Smooth muscle cell (in vitro differentiated cells): Measurements from ENCODE around the gene GALK1. TPM values are rescaled to one million over a fixed set of nuclear protein-coding genes. Genes with fewer than 3 reads are reported as not detected.

Experiments used
- DNase-seq: peaks from one replicate; lab custom pipeline; 2025; ENCODE audit not compliant: unreplicated experiment; lab: John Stamatoyannopoulos, UW
- H2AFZ ChIP-seq: fragments of 200-600 bp; sonication (generic); 2 replicates; pipeline ENCODE4 v1.6.0; 2016; ENCODE audit warnings: antibody characterized with exemption, low read depth, mild to moderate bottlenecking
- H3F3A ChIP-seq: fragments of 200-600 bp; sonication (generic); 2 replicates; pipeline ENCODE4 v1.6.0; 2017; ENCODE audit warnings: antibody characterized with exemption, low read depth
- H3K27ac ChIP-seq: fragments of 200-600 bp; sonication (generic); 2 replicates; pipeline ENCODE4 v1.5.1; 2016; ENCODE audit warnings: low read depth, mild to moderate bottlenecking
- H3K27me3 ChIP-seq: fragments of 200-600 bp; sonication (generic); 2 replicates; pipeline ENCODE4 v1.6.1; 2016; ENCODE audit warnings: low read depth, mild to moderate bottlenecking
- H3K36me3 ChIP-seq: fragments of 200-600 bp; sonication (generic); 2 replicates; pipeline ENCODE4 v1.5.1; 2016; ENCODE audit warnings: low read depth
- H3K4me1 ChIP-seq: fragments of 200-600 bp; sonication (generic); 2 replicates; pipeline ENCODE4 v1.5.1; 2016; ENCODE audit warnings: low read depth
- H3K4me2 ChIP-seq: fragments of 200-600 bp; sonication (generic); 2 replicates; pipeline ENCODE4 v1.6.0; 2016; ENCODE audit warnings: mild to moderate bottlenecking
- H3K4me3 ChIP-seq: fragments of 200-600 bp; sonication (generic); 2 replicates; pipeline ENCODE4 v1.5.1; 2016; ENCODE audit warnings: mild to moderate bottlenecking
- H3K79me2 ChIP-seq: fragments of 200-600 bp; sonication (generic); 2 replicates; pipeline ENCODE4 v1.6.0; 2016; ENCODE audit warnings: low read depth, mild to moderate bottlenecking
- H3K9ac ChIP-seq: fragments of 200-600 bp; sonication (generic); 2 replicates; pipeline ENCODE4 v1.6.0; 2016; ENCODE audit warnings: low read depth
- H3K9me3 ChIP-seq: fragments of 200-600 bp; sonication (generic); replicated peaks from 2 replicates; pipeline ENCODE4 v1.5.1; 2016; ENCODE audit warnings: low read depth
- H4K20me1 ChIP-seq: fragments of 200-600 bp; sonication (generic); 2 replicates; pipeline ENCODE4 v1.6.0; 2016; ENCODE audit warnings: low read depth
- CTCF ChIP-seq: fragments of 200-600 bp; sonication (generic); IDR thresholded peaks from 2 replicates; pipeline ENCODE4 v1.5.1; 2017; ENCODE audit warnings: borderline replicate concordance, mild to moderate bottlenecking, antibody characterized with exemption; ENCODE audit not compliant: insufficient read depth, poor library complexity, severe bottlenecking
- WGBS: methylation state at CpG from one replicate; pipeline ENCODE4 v1.1.7; 2016; ENCODE audit warnings: low lambda C conversion rate; 5-methylcytosine and 5-hydroxymethylcytosine counted together
- polyA plus RNA-seq: library from polyadenylated mRNA; unstranded; fragments of >200 nt; fragmentation: Nextera tagmentation; extraction: Ambion mirVana; gene quantifications from 2 replicates; pipeline ENCODE4 v1.2.1, GENCODE V29; 2016
- total RNA-seq: library from RNA; depleted of rRNA; stranded (reverse); fragments of >200 nt; gene quantifications from 2 replicates; pipeline ENCODE4 v1.2.3, GENCODE V29; 2014

Gene GALK1
- total and polyA plus RNA-seq, 2 experiments from 2014 or later: 31.1 to 108 TPM

GRCh38 chr17:75748706-75749105, 16.3 kb downstream of the GALK1 start:
- TF ChIP-seq CTCF: no peak
- no peak overlapping the region for H3K9ac ChIP-seq

GRCh38 chr17:75743625-75744206, 21.3 kb downstream of the GALK1 start:
- H2AFZ ChIP-seq: no peak overlapping the region
- H3K9me3 ChIP-seq: no peaks in the 10 kb centered on the region
- H3K36me3 ChIP-seq: no peaks in the 10 kb centered on the region
- no peaks in the 10 kb centered on the region for H3K4me1 ChIP-seq
- no peak overlapping the region for H3K4me2 ChIP-seq
- DNase-seq: no peak
- 93% methylated on average over 24 of the region's 25 CpGs for WGBS
- no peaks in the 10 kb centered on the region for H3F3A ChIP-seq
- no peak overlapping the region for H3K27ac ChIP-seq
- peaks cover 4% of the 10 kb centered on the region for H4K20me1 ChIP-seq
- no peaks in the 10 kb centered on the region for H3K79me2 ChIP-seq
- no peak for TF ChIP-seq CTCF
- no peak overlapping the region for H3K9ac ChIP-seq
- H3K27me3 ChIP-seq: no peaks in the 10 kb centered on the region
- no peak overlapping the region for H3K4me3 ChIP-seq

More at GRCh38 chr17:75748706-75749105, 16.3 kb downstream of the GALK1 start:
- H3F3A ChIP-seq: no peaks in the 10 kb centered on the region
- peaks cover 3% of the 10 kb centered on the region for H4K20me1 ChIP-seq
- H3K9me3 ChIP-seq: no peaks in the 10 kb centered on the region
- H3K4me1 ChIP-seq: no peaks in the 10 kb centered on the region
- DNase-seq: no peak
- H3K27ac ChIP-seq: no peak overlapping the region
- H3K79me2 ChIP-seq: no peaks in the 10 kb centered on the region
- WGBS: 93% methylated on average over 9 of the region's 9 CpGs
- H3K4me2 ChIP-seq: no peak overlapping the region
- H3K4me3 ChIP-seq: no peak overlapping the region
- H3K36me3 ChIP-seq: no peaks in the 10 kb centered on the region
- H3K27me3 ChIP-seq: no peaks in the 10 kb centered on the region
- no peak overlapping the region for H2AFZ ChIP-seq

GRCh38 chr17:75742337-75742736, 22.7 kb downstream of the GALK1 start:
- Histone ChIP-seq H3K79me2 (no peaks in the 10 kb centered on the region), H3K27ac (no peak overlapping the region), H3F3A (no peaks in the 10 kb centered on the region), H3K4me3 (no peak overlapping the region), H3K27me3 (no peaks in the 10 kb centered on the region), H4K20me1 (peaks cover 10% of the 10 kb centered on the region), H2AFZ (no peak overlapping the region), H3K9me3 (no peaks in the 10 kb centered on the region), H3K9ac (no peak overlapping the region), H3K4me1 (no peaks in the 10 kb centered on the region), H3K36me3 (no peaks in the 10 kb centered on the region), H3K4me2 (no peak overlapping the region)
- no peak for TF ChIP-seq CTCF
- 94% methylated on average over 25 of the region's 25 CpGs for WGBS
- DNase-seq: no peak

- WGBS: 83% methylated on average over 17 of the region's 17 CpGs
- no peaks in the 10 kb centered on the region for H3K27me3 ChIP-seq
- no peak for TF ChIP-seq CTCF
- no peaks in the 10 kb centered on the region for H3K9me3 ChIP-seq
- H2AFZ ChIP-seq: no peak overlapping the region
- H3K4me1 ChIP-seq: no peaks in the 10 kb centered on the region
- no peak for DNase-seq
- no peak overlapping the region for H3K4me3 ChIP-seq
- no peak overlapping the region for H3K9ac ChIP-seq
- no peaks in the 10 kb centered on the region for H3F3A ChIP-seq
- no peaks in the 10 kb centered on the region for H3K36me3 ChIP-seq
- H3K79me2 ChIP-seq: no peaks in the 10 kb centered on the region
- no peak overlapping the region for H3K4me2 ChIP-seq
- peaks cover 10% of the 10 kb centered on the region for H4K20me1 ChIP-seq
- H3K27ac ChIP-seq: no peak overlapping the region
Measured at GRCh38 chr17:75740631-75741077, 24.3 kb downstream of the GALK1 start.
